RPMI8226 (cell line): Measurements from ENCODE around the gene ZNF44.

Source experiments
- DNase-seq: peaks from one replicate; pipeline ENCODE4 v3.0.0-alpha.2; 2015

The ZNF44 gene

DNA sequence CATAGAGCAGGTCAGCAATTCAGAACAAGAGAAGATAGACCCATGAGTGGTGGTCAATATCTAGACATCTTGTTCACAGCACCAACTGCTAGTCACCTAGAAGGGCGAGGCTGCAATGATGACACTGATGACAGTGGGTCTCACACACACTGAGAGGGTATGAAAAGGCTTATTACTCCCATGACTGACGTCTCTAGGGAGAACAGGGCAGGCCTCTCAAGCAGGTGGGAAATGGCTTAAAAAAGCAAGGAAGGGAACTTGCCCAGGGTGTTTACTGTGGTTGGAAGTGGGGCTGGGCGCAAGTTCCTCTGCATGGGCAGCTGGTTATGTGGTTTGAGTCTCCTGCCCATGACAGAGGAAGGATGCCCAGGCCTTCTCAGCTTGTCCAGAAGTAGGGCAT is 33.8 kb downstream of the ZNF44 start:
- DNase-seq: no peak

DNA sequence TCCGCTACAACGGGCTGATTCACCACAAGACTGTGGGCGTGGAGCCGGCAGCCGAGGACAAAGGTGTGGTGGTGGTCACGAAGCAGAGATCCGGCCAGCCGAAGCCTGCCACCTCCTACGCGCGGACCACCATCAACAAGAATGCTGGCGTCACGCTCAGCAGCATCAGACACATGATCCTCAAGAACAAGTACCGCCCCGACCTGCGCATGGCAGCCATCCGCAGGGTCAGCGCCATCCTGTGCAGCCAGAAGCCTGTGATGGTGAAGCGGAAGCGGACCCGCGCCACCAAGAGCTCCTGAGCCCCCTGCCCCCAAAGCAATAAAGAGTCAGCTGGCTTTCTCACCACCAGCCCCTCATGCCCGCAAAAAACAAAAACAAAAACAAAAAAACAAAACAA is 34.4 kb downstream of the ZNF44 start:
- no peak for DNase-seq

DNA sequence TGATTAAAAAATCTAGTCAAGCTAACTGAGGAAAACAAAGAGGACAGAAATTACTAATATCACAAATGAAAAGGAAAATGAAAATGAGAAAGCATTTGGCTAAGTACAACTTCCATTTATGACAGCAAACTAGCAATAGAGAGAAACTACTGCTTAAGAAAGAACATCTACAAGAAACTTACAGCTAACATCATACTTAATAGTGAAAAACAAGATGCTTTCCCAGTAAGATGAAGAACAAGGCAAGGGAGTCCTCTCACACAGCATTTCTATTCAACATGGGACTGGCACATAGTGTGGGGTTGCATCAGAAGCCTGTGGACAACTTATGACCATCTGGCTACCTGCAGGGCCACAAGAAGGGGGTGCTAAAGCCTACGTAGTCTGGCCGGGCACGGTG is 39.3 kb downstream of the ZNF44 start:
- DNase-seq: no peak

DNA sequence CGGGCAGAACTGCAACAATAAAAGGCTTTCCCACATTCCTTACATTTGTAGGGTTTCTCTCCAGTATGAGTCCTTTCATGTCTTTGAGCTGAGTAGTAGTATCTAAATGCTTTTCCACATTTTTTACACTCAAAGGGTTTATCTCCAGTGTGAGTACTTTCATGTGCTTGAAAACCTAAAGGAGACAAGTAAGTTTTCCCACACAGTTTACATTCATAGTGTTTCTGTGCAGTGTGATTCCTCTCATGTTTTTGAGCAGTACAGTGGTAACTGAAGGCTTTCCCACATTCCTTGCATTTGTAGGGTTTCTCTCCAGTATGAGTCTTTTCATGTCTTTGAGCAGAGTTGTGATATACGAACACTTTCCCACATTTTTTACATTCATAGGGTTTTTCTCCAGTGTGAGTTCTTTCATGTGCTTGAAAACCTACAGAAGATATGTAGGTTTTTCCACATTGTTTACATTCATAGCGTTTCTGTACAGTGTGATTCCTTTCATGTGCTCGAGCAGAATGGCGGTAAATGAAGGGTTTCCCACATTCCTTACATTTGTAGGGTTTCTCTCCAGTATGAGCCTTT is 47.0 kb downstream of the ZNF44 start:
- no peak for DNase-seq

DNA sequence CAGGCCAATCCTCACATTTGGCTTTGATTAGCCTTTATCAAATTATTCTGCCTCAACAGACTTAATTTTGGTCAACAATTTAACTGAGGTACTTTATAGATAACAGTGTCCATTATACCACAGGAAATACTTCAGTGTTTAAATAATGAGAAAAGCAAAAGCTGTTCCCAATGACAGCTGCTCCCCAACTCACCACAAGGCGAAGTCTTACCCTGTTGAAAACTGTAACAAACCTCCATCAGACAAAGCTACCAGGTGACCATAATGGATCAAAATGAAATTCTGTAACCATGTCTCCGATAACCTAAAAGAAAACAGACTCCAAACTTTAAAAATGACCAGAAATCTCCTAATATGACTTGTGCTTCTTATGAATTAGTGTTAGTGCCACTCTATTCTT is 50.3 kb downstream of the ZNF44 start:
- no peak for DNase-seq

DNA sequence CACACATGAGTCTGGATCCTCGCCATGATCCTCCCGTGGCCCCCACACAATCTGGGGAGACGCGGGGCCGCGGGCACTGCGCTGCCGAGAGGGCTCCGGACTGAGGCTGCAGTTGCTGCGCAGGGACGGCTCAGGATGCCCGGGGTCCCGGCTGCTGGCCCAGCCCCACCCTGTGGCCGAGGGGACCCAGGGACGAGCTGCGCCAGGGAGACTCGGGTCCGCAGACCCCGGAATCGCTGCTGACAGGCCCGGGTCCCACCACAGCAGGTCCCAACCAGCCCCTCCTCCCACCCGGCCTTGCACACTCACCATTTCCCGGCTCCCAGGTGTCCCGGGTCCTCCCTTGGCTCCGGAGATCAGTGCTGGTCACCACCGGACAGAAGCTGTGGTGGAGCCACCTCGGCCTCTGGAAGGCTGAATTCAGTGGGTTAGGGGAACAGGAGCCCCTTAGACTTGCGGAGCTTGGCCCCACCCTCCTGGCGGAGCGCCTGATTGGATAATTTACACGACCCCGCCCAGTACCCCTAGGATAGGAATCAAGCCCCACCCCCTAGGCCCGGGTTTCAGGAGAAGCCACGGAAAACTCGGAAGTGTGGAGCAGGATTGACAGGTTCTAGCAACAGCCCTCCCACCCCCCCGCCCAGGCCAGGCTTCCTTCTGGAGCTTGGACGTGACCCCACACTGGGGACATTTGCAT is 57.4 kb downstream of the ZNF44 start:
- DNase-seq: no peak

DNA sequence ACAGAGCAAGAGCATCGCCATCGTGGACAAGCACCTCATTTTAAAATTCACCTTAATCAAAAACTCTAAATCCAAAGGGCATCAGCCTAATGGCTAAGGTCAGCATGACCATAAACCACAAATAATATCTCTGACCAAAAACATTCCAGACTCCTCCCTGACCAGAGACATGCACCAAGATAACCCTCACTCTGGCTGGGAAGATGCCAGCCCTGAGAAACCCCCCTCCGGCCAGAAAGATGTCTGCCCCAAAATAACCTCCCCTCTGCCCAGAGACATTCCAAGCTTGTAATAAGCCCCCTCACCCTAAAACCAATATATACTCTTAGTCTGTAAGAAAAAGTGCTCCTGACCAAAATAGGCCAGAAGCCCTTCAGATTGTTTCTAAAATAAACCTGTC is 61.7 kb downstream of the ZNF44 start:
- no peak for DNase-seq

DNA sequence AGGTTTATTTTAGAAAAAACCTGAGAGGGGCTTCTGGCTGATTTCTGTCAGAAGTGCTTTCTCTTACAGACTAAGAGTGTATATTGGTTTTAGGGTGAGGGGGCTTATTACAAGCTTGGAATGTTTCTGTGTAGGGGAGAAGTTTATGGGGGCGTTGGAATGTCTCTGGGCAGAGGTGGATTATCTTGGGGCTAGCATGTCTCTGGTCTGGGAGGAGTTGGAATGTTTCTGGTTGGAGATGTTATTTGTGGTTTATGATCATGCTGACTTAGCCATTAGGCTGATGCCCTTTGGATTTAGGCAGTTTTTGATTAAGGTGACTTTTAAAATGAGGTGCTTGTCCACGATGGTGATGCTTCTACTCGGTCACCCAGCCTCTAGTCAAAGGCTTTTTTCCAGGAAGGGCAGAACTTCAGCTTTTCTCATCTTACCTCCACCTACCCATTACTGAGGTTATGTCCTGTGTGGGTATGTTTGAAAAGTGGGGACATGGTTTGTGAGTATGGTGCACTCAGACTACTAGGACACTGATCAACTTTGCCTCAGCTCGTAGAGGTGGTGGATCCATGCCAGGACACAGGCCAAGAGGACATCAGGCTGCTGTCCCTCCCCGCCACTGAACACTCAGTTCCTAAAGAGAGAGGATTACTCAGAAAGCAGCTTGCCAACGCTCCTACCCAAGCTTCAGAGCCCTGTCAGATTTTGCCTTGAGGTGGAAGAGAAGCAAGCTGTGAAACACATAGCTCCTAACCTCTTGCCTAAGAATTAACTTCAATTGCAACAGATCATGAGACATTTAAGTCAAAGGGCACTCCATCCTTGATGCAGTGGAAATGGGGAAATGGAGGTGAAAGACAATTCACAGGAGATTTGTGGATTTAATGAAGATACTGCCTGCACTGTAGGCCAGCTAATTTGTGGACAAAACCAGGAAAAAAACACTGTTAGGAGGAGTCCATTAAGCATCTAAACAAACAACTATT is 63.6 kb downstream of the ZNF44 start:
- DNase-seq: no peak

DNA sequence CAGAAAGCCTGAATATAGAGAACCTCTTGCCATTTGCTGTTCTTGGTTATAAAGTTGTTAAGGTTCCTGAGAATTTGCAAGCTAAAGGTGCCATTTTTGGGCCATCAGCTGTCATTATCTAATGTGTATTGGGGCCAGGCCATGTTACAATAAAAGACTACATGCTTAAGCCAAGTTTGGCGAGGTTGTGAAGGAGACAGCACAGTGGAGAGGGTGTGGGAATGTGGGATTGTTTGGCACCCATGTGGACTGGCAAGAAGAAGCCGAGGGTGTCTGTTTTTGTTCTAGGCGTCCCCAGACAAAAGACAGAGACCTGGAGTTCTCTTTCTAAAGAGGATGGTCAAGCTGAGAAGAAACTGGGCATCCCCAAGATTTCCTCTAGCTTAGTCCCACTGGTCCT is 64.7 kb downstream of the ZNF44 start:
- no peak for DNase-seq

DNA sequence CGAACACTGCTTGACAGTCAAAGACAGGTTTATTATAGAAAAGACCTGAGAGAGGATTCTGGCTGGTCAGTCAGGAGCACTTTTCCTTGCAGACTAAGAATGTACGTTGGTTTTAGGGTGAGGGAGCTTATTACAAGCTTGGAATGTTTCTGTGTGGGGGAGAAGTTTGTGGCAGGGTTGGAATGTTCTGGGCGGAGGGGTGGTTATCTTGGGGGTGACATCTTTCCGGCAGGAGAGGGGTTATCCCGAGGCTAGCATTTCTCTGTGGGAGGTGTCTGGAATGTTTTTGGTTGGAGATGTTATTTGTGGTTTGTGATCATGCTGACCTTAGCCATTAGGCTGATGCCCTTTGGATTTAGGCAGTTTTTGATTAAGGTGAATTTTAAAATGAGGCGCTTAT is 70.0 kb downstream of the ZNF44 start:
- no peak for DNase-seq

DNA sequence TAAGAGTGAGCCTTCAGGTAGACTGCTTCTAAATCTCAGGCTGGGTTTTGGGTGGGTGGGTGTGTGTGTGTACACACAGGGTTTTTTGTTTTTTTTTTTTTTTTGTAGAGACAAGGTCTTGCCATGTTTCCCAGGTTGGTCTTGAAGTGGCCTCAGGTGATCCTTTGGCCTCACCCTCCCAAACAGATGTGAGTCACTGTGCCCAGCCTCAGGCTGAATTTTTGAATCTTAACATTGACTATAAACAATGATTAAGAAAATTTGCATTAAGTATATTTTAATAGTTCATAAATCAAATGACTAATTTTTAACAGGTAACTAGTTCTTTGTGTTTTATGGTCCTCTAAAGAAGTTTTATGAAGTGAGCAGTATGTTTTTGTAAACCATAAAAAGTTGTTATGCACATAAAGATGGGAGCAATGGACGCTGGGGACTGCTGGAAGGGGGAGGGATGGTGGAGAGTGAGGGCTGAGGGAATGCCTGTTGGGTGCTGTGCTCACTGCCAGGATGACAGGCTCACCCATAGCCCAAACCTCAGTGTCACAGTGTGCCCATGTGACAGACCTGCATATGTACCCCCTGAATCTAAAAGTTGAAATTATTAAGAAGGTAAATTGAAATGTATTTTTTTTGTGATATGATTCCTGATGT is 71.6 kb downstream of the ZNF44 start:
- no peak for DNase-seq
